ENCODE measurements around the gene MINAR2. TPM values are rescaled to one million over a fixed set of nuclear protein-coding genes. Genes with fewer than 3 reads are reported as not detected.
A peak's percentile ranks its signal among the peaks of the same experiment; 100 is the strongest.

MINAR2 gene
- total and polyA plus RNA-seq, 2 donors (not counting 1 experiment from before 2014, with no cell fraction given), result not detected

DNA sequence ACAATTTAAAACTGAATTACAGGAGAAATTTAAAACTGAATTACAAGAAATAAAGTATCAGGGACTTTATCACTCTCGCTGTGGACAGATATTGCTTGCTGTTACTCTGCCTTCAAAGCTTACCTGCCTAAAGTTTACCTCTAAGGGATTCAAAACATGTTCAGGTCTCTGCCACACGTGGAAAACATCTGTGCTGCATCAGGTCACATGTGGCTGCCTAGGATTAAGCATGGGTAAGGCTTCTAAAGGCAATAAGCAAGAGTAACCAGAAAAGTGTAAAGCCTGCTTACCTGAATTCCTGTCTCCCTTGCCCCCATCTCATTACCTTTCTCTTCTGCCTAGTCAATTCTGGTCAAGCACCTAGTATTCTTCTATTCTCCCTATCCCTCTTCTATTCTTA, 18.9 kb downstream of the MINAR2 start:
- Mint-ChIP-seq H3K4me3 (no peak overlapping the region), H3K9me3 (ENCODE audit: insufficient read depth) (no peaks in the 10 kb centered on the region), H3K4me1 (peaks cover 2% of the 10 kb centered on the region), H3K27me3 (peaks cover 3% of the 10 kb centered on the region), H3K27ac (no peak overlapping the region)
- Histone ChIP-seq H3K4me3 (ENCODE audit: control extremely low read depth in 1 of 5, extremely low read depth in 1 of 5, insufficient read depth in 1 of 5, low read depth in 2 of 5, low read length in 4 of 5) (no peak overlapping the region), H3K27me3 (replicated peaks in 1 of 4; ENCODE audit: control extremely low read depth in 1 of 4, control insufficient read depth in 3 of 4, insufficient read depth in 4 of 4, low read length in 3 of 4) (no peaks in the 10 kb centered on the region), H2AFZ (ENCODE audit: insufficient read depth, low read depth, low read length, poor library complexity, severe bottlenecking) (no peak overlapping the region), H3K9ac (ENCODE audit: low read length) (no peak overlapping the region), H3K9me3 (ENCODE audit: control extremely low read depth in 1 of 3, control insufficient read depth in 2 of 3, insufficient read depth in 1 of 3, low read length in 2 of 3) (no peaks in the 10 kb centered on the region), H3K4me1 (ENCODE audit: control insufficient read depth in 2 of 2, insufficient read depth in 2 of 2, low read length in 2 of 2) (no peaks in the 10 kb centered on the region), H4K20me1 (ENCODE audit: control insufficient read depth, insufficient read depth, low read length, poor library complexity, severe bottlenecking) (no peaks in the 10 kb centered on the region), H3K27ac (ENCODE audit: low read length in 2 of 2) (no peak overlapping the region), H3K36me3 (replicated peaks in 1 of 2; ENCODE audit: control extremely low read depth in 1 of 2, control insufficient read depth in 1 of 2, extremely low read depth in 1 of 2, insufficient read depth in 2 of 2, low read length in 1 of 2) (no peaks in the 10 kb centered on the region), H3K4me2 (replicated peaks; ENCODE audit: low read depth, low read length, poor library complexity, severe bottlenecking) (no peak overlapping the region), H3K79me2 (ENCODE audit: control insufficient read depth, insufficient read depth, low read length) (no peaks in the 10 kb centered on the region)
- WGBS (ENCODE audit: insufficient coverage), result 100% methylated on average over 1 of the region's 2 CpGs
- ATAC-seq (ENCODE audit: low read depth), result no peak
- intact Hi-C loops (cut with micrococcal nuclease), result no loop called here
- POLR2A ChIA-PET, result no interaction called here
- DNase-seq, result no peak
- TF ChIP-seq EZH2 (IDR thresholded peaks at IDR 0.05; ENCODE audit: borderline replicate concordance, insufficient read depth, low read depth, low read length, poor library complexity, severe bottlenecking), result no peak
- TF ChIP-seq, protein P1, sequence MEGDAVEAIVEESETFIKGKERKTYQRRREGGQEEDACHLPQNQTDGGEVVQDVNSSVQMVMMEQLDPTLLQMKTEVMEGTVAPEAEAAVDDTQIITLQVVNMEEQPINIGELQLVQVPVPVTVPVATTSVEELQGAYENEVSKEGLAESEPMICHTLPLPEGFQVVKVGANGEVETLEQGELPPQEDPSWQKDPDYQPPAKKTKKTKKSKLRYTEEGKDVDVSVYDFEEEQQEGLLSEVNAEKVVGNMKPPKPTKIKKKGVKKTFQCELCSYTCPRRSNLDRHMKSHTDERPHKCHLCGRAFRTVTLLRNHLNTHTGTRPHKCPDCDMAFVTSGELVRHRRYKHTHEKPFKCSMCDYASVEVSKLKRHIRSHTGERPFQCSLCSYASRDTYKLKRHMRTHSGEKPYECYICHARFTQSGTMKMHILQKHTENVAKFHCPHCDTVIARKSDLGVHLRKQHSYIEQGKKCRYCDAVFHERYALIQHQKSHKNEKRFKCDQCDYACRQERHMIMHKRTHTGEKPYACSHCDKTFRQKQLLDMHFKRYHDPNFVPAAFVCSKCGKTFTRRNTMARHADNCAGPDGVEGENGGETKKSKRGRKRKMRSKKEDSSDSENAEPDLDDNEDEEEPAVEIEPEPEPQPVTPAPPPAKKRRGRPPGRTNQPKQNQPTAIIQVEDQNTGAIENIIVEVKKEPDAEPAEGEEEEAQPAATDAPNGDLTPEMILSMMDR (IDR thresholded peaks at IDR 0.05), result no peak
- CTCF ChIA-PET, result interaction anchor here (1.0 to 8.9 kb wide), 5 partner anchors 8 to 1891 kb away, joined by 3 to 70 read pairs (median 5); no protein-coding TSS in a partner anchor

DNA sequence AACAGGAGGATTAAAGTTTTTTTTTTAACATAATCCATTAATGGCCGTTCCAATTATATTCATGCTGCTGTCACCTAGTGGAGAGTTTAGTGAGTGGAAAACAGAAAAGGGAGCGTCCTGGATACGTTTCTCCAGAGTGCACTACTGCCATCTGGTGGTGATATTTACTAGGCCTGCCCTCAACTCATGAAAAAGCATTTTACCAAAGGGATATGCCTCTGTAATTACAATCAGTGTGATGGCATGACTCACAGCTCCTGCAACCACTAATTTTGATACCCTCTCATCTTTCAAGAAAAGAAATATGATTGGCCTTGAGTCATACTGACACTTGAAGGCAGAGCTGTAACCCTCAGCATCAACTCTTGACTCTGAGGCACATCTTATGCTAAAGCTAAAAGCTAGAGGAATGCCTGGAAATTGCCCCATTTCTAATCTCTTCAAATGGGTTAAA, 20.1 kb downstream of the MINAR2 start:
- H3K4me3 Mint-ChIP-seq, result no peak overlapping the region
- peak; percentile 65 for DNase-seq
- Histone ChIP-seq H4K20me1 (ENCODE audit: control insufficient read depth, insufficient read depth, low read length, poor library complexity, severe bottlenecking) (no peaks in the 10 kb centered on the region), H3K9me3 (ENCODE audit: control extremely low read depth in 1 of 3, control insufficient read depth in 2 of 3, insufficient read depth in 1 of 3, low read length in 2 of 3) (no peaks in the 10 kb centered on the region), H3K4me1 (ENCODE audit: control insufficient read depth in 2 of 2, insufficient read depth in 2 of 2, low read length in 2 of 2) (no peaks in the 10 kb centered on the region), H3K9ac (ENCODE audit: low read length) (no peak overlapping the region), H3K27me3 (replicated peaks in 1 of 4; ENCODE audit: control extremely low read depth in 1 of 4, control insufficient read depth in 3 of 4, insufficient read depth in 4 of 4, low read length in 3 of 4) (no peaks in the 10 kb centered on the region), H3K27ac (ENCODE audit: low read length in 2 of 2) (no peak overlapping the region), H3K4me3 (ENCODE audit: control extremely low read depth in 1 of 5, extremely low read depth in 1 of 5, insufficient read depth in 1 of 5, low read depth in 2 of 5, low read length in 4 of 5) (no peak overlapping the region), H3K79me2 (ENCODE audit: control insufficient read depth, insufficient read depth, low read length) (no peaks in the 10 kb centered on the region), H3K4me2 (replicated peaks; ENCODE audit: low read depth, low read length, poor library complexity, severe bottlenecking) (no peak overlapping the region), H2AFZ (ENCODE audit: insufficient read depth, low read depth, low read length, poor library complexity, severe bottlenecking) (no peak overlapping the region), H3K36me3 (replicated peaks in 1 of 2; ENCODE audit: control extremely low read depth in 1 of 2, control insufficient read depth in 1 of 2, extremely low read depth in 1 of 2, insufficient read depth in 2 of 2, low read length in 1 of 2) (no peaks in the 10 kb centered on the region)
- peaks cover 3% of the 10 kb centered on the region for H3K27me3 Mint-ChIP-seq
- TF ChIP-seq EZH2 (IDR thresholded peaks at IDR 0.05; ENCODE audit: borderline replicate concordance, insufficient read depth, low read depth, low read length, poor library complexity, severe bottlenecking), result no peak
- TF ChIP-seq, protein P1 (IDR thresholded peaks at IDR 0.05), result peak; percentile 91
- ChIA-PET CTCF (interaction anchor here (0.5 to 8.9 kb wide), 13 partner anchors 8 to 1892 kb away, joined by 3 to 70 read pairs (median 3); partner anchors contain the start of gene MINAR2), POLR2A (no interaction called here)
- no peak overlapping the region for H3K27ac Mint-ChIP-seq
- whole genome bisulfite sequencing (ENCODE audit: insufficient coverage), result 0% methylated on average over 1 of the region's 3 CpGs
- H3K4me1 Mint-ChIP-seq, result peaks cover 2% of the 10 kb centered on the region
- ATAC-seq (ENCODE audit: low read depth), result peak; percentile 74
- H3K9me3 Mint-ChIP-seq (ENCODE audit: insufficient read depth), result no peaks in the 10 kb centered on the region
- intact Hi-C loops (cut with micrococcal nuclease), result loop anchor here (2.0 kb wide), 1 partner anchor 1555 kb away; no protein-coding TSS in a partner anchor
